Measurements from ENCODE around the gene PIPOX.

DNA sequence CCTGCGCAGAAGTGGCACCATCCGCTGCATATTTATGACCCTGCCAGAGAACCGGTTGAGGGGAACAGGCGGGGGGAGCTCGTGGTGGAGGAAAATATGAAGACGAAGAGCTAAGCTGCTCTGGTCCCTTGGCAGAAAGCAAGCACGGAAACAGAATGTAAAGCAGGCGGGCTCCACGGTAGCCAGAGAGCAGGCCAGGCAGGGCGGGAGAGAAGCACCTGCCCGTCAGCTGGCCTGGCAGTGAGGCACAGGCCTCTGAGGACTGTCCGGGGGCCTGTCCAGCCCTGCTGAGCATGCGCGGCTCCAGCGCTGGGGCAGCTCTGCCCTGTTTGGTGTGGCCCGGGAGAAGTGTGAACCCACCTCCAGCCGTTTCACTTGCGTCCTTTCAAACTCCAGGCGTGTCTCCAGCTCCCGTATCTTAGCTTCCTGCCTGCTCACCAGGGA is 46.7 kb downstream of the PIPOX start:
- TF ChIP-seq, protein P1, sequence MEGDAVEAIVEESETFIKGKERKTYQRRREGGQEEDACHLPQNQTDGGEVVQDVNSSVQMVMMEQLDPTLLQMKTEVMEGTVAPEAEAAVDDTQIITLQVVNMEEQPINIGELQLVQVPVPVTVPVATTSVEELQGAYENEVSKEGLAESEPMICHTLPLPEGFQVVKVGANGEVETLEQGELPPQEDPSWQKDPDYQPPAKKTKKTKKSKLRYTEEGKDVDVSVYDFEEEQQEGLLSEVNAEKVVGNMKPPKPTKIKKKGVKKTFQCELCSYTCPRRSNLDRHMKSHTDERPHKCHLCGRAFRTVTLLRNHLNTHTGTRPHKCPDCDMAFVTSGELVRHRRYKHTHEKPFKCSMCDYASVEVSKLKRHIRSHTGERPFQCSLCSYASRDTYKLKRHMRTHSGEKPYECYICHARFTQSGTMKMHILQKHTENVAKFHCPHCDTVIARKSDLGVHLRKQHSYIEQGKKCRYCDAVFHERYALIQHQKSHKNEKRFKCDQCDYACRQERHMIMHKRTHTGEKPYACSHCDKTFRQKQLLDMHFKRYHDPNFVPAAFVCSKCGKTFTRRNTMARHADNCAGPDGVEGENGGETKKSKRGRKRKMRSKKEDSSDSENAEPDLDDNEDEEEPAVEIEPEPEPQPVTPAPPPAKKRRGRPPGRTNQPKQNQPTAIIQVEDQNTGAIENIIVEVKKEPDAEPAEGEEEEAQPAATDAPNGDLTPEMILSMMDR (IDR thresholded peaks at IDR 0.05) = no peak
- no peak for TF ChIP-seq POLR2A (IDR thresholded peaks at IDR 0.05)
